ENCODE results near the gene XG.
A peak's percentile ranks its signal among the peaks of the same experiment; 100 is the strongest.

XG gene

DNA sequence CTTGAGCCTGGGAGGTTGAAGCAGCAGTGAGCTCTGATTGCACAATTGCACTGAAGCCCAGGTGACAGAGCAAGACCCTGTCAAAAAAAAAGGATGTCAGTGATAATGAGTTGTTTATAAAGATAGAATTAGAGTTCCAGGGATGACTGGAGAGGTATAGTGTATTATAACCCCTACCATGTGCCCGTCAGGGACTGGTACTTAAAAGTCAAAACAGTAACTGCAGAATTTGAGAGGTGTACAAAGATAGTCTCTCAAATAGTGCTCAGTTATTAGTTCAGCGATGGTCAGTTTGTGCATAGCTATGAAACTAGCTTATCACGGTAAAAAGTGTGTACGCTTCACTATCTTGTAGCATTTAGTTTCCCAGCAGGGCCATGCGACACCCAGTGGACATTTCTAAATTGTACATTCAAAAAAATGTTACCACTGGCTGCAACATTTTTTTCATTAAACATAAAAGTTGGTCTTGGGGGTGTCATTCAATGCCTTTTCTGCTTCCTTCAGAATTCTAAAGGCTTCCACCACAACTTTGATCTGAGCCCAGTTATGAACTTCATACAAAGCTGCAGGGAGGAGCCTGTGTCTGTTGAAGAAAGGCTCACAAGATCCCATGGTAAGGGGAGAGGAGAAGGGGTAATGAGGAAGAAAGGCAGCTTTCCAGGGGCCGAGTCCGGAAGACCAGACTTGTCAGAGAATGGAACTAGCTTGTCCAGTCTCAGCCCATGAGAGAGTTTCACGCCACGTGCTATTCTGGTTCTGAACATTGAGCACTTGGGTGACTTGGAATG is 67.7 kb downstream of the XG start:
- DNase-seq (ENCODE audit: low spot score) = peak; percentile 71

DNA sequence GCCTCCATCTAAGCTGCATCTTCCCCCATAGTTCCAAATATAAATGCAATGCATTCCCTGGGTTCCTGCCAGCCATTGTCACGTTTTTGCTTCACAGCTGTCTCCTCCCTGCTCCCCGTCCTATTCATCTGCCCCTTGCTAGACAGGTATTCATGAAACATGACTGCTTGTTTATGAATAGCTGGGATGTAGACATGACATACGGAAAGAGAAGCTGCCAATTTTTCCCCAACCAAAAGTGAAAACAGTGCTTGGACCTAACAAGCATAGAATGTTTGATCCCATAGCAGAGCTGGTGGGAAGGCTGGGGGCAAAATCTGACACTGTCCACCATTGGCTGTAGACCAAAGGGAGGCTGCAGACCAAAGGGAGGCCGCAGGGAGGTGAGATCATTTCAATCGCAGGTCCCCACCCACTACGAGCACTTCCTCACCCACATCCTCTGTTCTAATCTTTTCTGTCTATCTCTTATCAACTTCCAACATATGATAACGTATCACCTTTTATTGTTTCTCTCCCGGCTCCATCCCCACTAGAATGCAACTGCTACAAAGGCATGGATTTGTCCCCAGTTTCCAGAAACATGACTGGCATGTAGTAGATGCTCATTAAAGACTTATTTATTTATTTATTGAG is 68.4 kb downstream of the XG start:
- DNase-seq (ENCODE audit: low spot score) = no peak

DNA sequence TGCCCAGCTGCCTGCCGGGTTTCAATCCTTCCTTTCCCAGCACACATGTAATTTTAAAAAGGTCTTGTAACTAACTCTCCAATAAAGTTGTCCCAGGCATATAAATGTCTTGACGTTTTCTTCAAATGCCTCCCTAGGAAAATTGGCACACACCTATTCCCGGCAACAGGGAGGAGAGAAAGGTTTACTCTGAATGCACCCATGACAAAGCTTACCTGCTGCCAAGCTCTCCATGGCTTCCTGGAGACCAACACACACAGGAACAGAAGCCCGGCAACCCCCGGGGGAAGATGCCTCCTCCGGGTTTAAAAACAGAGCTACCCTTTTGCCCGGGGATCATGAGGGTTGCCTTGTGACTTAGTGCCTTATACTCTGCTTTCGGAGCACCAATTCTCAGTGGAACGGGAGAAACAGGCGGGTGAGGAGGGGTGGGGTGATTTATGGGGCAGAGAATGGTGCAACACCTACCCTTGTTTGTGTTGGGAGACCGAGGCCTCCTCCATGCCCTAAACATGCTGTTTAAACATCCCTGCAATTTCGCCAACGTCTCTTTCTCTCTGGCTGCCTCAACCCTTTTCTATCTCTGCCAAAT is 72.1 kb downstream of the XG start:
- DNase-seq (ENCODE audit: low spot score) = peak; percentile 24

DNA sequence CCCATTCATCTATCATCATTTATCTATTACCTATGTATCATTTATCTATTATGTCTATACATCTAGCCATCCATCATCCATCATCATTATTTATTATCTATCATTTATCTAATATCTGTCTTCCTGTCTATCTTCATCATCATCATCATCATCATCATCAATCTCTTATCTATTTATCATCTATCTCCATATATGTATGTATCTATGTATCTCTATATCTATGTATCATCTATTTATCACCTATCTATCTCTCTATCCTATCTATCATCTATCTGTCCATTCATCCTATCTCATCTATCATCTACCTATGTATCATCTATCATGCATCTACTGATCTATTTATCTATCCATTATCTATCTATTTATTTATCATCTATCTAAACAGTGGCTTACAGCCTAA is 73.0 kb downstream of the XG start:
- DNase-seq (ENCODE audit: low spot score) = no peak

DNA sequence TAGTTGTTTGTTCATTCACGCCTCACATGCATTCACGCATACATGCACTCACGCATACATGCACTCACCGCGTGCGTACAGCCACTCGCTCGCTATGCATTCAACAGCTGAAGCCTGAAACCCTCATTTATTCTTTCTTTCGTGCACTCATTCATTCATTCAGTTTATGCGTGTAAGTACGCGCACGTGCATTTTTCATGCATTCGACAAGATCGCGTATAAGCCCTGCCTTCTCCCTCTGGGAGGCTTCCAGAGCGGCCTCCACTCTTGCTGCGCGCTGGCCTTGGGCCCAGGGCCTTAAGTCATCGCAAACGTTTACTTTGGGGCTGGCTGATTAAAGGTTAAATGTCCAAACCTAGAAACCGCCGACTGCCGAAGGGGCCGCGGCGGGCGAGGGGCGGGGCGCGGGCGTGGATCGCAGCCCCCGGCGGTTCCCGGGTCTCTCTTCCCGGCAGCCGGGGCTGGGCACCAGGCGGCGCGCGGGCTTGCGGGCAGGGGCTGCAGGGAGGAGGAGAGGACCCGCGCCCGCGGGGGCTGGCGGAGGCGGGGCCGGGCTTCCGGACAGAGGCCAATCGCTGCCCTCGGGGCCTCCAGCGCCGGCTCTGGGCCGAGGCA is 76.6 kb downstream of the XG start, which contains the start of gene GYG2:
TSS of gene GYG2 (plus strand) at position 587 of the 615 bp plus-strand sequence. CDS start 1,259 bp downstream, outside the sequence.
- DNase-seq (ENCODE audit: low spot score) = no peak

DNA sequence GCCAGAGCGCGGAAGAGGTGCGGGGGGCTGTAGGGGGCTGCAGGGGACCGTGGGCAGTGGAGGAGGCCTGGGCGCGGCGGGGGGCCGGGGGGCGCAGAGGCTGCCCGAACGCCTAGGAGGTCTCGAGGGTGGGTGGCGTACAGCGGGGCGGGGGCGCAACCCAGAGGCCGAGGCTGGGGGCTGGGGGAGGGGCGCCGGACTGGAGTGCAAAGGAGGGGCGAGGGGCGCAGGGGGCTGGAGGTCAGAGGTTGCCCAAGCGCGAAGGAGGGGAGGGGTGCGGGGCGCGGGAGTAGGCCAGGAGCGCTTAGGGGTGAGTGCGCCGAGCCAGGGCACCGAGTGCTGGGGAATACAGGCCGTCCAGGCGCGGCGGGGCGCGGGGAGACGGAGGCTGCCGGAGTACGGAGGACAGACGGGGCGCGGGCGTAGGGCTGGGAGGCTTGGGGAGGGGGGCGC is 77.1 kb downstream of the XG start:
- no peak for DNase-seq (ENCODE audit: low spot score)

DNA sequence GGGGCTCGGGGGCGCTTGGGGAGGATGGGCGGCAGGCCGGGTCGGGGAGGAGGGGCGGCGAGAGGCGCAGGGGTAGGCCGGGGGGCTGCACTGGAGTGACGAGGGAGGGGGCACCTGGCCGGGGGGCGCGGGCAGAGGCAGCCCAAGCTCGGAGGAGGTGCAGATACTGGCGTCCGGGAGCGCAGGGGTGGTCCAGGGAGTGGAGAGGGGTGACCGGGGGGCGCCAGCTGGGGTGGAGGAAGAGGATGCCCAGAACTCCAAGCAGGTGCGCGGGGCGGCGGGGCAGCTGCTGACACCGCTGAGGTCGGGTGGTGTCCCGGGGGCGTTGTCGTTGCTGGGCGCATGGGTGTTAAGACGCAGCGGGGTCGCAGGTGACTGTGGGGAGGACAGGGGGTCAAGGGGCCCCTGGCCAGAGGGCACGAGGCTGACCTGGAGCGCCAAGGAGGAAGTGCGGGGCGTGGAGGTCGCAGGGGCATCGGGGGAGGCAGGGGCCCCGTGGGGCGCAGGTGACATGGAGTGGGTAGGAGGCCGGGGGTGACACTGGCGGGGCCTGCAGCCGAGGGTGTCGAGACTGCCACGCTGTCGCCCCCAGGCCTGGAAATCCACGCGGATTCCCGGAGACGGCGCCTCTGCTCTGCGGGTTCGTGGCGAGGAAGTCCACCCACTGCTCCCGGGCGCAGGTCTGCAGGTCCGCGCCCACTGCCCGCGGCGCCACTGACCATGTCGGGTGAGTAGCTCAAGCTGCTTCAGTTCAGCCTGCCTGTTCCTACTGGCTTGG is 77.8 kb downstream of the XG start:
- DNase-seq (ENCODE audit: low spot score) = no peak

DNA sequence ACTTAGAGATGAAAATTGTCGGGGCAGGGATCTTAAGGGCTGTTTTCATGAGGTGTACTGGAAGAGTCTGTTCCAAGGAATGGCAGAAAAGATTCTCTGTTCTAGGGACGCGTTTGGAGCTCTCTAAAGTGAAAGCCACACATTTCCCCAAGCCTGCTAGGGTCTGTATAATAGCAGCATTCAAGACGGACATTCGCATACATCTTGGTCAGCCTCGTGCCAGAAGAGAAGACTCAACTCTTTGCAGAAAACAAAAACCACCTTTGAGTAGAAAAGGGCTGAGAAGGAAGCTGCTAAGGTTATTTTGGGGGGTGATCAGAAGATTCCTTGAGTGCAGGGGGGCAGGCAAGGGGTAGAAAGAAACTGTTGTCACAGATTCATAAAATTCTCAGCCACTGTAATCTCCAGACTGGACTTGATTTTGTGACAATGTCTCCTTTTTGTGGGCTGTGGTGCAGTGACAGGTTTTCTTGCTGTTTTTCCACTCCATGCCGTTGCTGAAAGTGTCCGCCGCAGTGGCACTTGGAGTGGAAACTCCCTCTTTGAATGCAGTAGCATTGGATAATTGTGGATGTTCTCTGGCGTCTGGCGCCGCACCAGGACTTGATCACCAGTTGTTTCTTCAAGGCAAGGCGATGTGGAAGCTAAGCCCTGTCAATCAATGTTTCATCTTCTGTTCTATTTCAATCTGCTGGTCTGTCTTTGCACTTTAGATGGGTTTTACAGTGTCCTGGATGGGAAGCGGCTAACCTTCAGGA is 79.8 kb downstream of the XG start:
- DNase-seq (ENCODE audit: low spot score) = peak; percentile 44

DNA sequence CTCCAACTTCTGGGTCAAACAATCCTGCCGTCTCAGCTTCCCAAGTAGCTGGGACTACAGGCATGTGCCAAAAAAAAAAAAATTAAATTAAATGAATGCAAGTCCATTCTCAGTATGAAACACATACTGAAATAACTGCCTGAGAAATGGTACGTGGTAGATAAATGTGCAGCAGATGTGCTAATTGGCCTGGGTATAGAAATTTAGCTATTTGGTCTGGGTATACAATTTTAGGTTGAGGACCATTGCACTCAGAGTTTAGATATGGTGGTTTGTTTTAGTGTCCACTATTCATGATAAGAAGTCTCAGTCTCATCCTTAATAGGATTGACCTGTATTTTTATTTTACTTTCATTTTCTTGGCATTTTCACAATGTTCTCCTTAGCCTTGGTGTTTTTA is 86.1 kb downstream of the XG start:
- DNase-seq (ENCODE audit: low spot score) = no peak

DNA sequence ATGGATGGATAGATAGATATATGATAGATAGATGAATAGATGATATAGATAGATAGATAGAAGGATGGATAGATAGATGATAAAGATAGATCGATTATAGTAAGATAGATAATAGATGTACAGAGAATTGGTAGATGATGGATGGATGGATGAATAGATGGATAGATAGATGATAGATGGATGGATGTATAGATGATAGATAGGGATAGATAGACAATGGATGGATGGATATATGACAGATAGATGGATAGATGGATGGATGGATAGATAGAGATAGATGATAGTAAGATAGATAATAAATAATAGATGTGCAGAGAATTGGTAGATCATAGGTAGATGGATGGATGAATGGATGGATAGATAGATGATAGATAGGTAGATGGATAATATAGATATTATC is 89.1 kb downstream of the XG start:
- no peak for DNase-seq (ENCODE audit: low spot score)

DNA sequence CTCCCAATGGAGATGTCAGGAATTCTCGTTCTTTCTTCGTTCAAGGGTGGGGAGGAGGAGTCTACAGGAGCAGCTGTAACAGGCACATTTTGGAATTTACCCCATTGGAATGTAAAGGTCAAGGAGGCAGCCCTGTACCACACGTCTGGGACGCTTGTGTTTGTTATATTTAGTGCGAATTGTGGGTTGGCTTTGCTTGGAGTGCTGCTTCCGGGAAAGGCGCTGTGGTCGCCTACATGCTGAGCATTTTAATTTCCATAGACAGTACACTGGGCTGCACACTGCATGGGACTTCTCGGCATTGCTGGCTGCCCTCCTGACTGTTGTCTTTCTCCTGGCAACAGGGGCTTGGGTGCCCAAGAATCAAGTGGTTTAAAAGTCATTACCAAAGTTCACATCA is 89.7 kb downstream of the XG start:
- DNase-seq (ENCODE audit: low spot score) = no peak

DNA sequence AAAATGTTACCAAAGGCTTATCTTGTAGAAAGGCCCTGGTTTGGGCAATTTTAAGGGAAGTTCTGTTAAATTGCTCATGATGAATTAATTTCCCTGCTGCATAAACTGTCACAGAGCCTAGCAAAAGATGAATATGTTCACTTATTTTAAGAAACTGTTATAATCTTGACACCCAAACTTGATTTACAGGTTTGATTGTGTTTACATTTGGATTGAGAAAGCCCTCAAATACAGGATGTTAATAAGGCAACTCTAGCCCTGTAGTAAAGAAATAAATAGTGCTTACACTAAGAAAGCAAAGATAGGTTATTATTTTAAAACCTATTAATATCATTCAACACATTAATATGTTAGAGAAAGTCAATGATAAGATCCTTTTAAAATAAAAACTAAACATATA is 95.2 kb downstream of the XG start:
- no peak for DNase-seq (ENCODE audit: low spot score)

DNA sequence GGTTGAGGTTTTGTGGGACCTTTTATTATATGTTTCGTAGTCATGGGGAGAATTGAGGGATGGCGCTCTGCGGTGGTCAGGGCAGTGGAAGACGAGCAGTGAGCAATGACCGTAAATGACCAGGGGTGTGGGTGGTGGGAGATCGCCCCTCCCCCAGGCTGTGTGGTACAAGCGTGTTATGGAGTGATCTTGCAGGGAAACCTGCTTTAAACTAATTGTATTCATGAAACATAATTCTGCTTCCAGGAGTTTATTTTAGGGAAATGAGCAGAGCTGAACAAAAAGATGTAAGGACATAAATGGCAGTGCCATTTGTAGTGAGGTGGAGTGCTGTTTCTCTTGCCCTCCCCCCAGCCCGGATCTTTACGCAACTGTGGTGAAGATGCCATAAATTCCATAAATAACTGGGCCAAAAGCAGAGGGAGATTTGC is 97.0 kb downstream of the XG start:
- DNase-seq (ENCODE audit: low spot score) = peak; percentile 15

DNA sequence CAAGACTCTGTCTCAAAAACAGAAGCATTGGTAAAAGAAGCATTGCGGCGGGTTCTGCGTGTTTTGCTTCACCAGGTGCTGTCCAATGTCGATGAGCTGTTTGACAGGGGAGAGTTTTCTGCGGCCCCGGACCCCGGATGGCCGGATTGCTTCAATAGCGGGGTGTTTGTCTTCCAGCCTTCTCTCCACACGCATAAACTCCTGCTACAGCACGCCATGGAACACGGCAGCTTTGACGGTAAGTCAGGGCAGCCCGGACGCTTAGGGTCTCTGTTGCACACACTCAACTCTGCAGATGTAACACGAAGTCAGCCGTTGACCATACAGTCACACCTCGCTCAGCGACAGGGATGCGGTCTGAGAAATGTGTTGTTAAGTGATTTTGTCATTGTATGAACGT is 103.1 kb downstream of the XG start:
- no peak for DNase-seq (ENCODE audit: low spot score)

DNA sequence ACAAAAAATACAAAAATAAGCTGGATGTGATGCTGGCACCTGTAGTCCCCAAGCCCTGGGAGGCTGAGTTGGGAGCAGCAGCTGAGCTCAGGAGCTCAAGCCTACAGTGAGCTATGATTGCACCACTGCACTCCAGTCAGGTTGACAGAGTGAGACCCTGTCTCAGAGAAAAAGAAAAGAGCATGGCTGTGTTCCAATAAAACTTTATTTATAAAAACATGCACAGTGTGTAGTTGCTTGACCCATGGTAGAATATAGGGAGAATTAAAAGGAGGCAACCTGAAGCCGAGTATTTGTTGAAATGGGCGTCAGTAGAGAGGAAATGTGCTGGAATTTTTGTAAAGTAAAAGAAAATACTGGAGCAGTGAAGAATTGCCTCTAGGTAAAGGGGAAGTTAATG is 103.9 kb downstream of the XG start:
- no peak for DNase-seq (ENCODE audit: low spot score)

DNA sequence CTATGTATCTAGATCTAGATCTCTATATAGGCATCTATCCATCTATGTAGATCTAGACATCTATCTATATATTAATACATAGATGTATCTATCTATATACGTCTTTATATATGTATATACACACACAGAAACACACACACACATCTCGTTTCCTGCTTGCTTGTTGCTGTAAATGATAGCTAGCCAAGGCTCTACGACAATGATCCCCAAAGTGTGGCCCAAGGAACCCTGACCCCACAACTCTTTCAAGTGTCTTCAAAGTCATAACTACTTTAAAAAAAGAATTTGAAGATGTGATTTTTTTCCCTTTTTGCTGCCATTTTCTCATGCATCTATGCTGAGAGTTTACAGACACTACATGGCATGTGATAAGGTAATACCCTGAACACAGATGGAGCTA is 105.7 kb downstream of the XG start:
- no peak for DNase-seq (ENCODE audit: low spot score)

DNA sequence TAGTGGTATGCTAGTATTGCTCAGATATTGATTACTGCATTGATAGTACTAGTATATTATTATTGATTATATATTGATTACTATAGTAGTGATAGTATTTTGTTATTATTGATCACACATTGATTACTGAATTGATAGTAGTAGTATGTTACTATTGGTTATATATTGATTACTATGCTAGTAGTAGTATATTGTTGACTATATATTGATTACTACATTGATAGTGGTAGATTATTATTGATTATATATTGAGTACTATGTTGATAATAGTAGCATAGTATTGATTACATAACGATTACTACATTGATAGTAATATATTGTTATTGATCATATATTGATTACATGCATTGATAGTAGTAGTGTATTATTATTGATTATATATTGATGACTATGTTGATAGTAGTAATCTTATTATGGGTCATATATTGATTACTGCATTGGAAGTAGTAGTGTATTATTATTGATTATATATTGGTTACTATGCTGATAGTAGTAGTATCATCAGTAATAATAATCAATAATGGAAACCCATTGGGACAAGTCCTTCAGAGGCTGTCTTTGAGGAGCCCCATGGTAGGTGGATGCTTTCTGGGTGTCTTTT is 107.5 kb downstream of the XG start:
- DNase-seq (ENCODE audit: low spot score) = no peak

DNA sequence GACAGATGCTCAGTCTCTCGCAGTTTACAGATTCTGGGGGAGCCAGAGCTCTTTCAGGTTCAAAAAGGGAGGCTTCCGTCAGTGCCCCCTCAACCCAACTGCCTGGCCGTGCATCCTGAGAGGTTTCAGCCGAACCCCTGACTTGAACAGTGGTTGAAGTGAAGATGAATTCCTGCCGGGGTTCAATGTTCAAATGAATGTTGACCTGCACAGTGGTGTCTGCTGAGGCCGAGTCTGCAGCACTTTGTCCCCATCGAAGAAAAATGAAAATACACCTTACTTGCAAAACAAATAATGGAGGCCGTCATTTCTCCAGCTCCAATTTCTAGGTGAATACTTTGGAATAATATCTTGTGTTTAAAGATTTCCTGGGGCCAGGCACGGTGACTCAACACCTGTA is 110.6 kb downstream of the XG start:
- no peak for DNase-seq (ENCODE audit: low spot score)

DNA sequence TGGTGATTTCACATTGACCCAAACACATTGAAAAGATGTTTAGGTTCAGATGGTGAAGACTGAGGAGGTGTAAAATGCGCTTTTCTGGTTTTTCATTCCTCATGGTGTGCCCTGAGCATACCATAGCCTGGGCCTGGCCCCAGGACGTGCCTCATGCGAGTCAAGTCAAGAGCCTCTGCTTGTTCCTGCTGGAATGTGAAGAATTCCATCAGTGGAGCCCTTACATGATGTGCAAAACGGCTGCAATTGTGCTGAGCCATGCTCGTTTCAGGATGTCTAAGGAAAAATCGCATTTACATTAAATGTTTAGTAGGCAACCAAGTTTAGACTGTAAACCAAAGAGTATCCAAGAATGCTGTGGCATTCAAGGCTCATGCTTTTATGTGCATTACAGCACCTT is 111.8 kb downstream of the XG start:
- DNase-seq (ENCODE audit: low spot score) = no peak

Data from COLO829 (cell line).